Liver (tissue), 9 donors: ENCODE measurements around the gene C10orf143. TPM values are rescaled to one million over a fixed set of nuclear protein-coding genes. Genes with fewer than 3 reads are reported as not detected.

Experiments used
- DNase-seq: peaks from one replicate; pipeline ENCODE4 v3.0.0-alpha.2; 2017; ENCODE audit warnings: low spot score
- H3K27ac ChIP-seq, 2 donors: one replicate each; pipeline ENCODE4 v1.7.0; 2013; ENCODE audit warnings: inconsistent platforms in 2 of 2, low read length in 2 of 2, control low read depth in 1 of 2, low read depth in 1 of 2, mild to moderate bottlenecking in 1 of 2
- H3K27me3 ChIP-seq, 4 donors: one replicate each; pipeline versions ENCODE4 v1.6.1 to v1.7.0; 2013; ENCODE audit warnings: low read length in 3 of 4, inconsistent platforms in 1 of 4, mild to moderate bottlenecking in 1 of 4, moderate library complexity in 1 of 4; ENCODE audit not compliant: control insufficient read depth in 4 of 4, insufficient read depth in 4 of 4
- H3K36me3 ChIP-seq, 4 donors: one replicate each; pipeline versions ENCODE4 v1.6.1 to v1.7.0; 2013; ENCODE audit warnings: low read length in 3 of 4, mild to moderate bottlenecking in 3 of 4, low read depth in 1 of 4, moderate library complexity in 1 of 4; ENCODE audit not compliant: control insufficient read depth in 4 of 4, insufficient read depth in 3 of 4
- H3K4me1 ChIP-seq, 4 donors: one replicate each; pipeline versions ENCODE4 v1.6.1 to v1.7.0; 2013; ENCODE audit warnings: low read length in 3 of 4, mild to moderate bottlenecking in 3 of 4, moderate library complexity in 1 of 4; ENCODE audit not compliant: control insufficient read depth in 4 of 4, insufficient read depth in 4 of 4
- H3K4me3 ChIP-seq, 3 donors: one replicate each; pipeline versions ENCODE4 v1.6.1 to v1.7.0; 2013; ENCODE audit warnings: low read length in 3 of 3, control low read depth in 1 of 3, low read depth in 1 of 3, mild to moderate bottlenecking in 1 of 3
- H3K9ac ChIP-seq, 2 donors: one replicate each; pipeline ENCODE4 v1.7.0; 2013; ENCODE audit warnings: low read length in 2 of 2, mild to moderate bottlenecking in 2 of 2, moderate library complexity in 2 of 2, control low read depth in 1 of 2, low read depth in 1 of 2
- H3K9me3 ChIP-seq, 4 donors: one replicate each; pipeline versions ENCODE4 v1.6.1 to v1.7.0; 2013; ENCODE audit warnings: low read length in 3 of 4; ENCODE audit not compliant: control insufficient read depth in 4 of 4
- ATF3 ChIP-seq: IDR thresholded peaks from 2 replicates; pipeline ENCODE4 v1.6.1; 2016; ENCODE audit warnings: antibody characterized with exemption
- CTCF ChIP-seq: fragments of 150-350 bp; IDR thresholded peaks from 2 replicates; pipeline ENCODE4 v1.5.1; 2017; ENCODE audit warnings: improper control_type of control experiment, low read depth, low read length; ENCODE audit not compliant: missing input control
- EGR1 ChIP-seq, 2 donors: IDR thresholded peaks; 2 replicates each; pipeline ENCODE4 v1.6.1; 2016 to 2018; ENCODE audit warnings: antibody characterized with exemption in 2 of 2, low read depth in 2 of 2
- FOXA1 ChIP-seq: IDR thresholded peaks from 2 replicates; pipeline ENCODE4 v1.6.1; 2016; ENCODE audit warnings: antibody characterized with exemption
- FOXA2 ChIP-seq: IDR thresholded peaks from 2 replicates; pipeline ENCODE4 v1.6.1; 2016; ENCODE audit warnings: antibody characterized with exemption
- GABPA ChIP-seq, 2 donors: IDR thresholded peaks in 1 of 2; conservative IDR thresholded peaks in 1 of 2; 2 replicates each; pipeline ENCODE4 v1.6.1; 2016; ENCODE audit warnings: antibody characterized with exemption in 2 of 2, mild to moderate bottlenecking in 1 of 2, moderate library complexity in 1 of 2
- HNF4A ChIP-seq, 2 donors: conservative IDR thresholded peaks; 2 replicates each; pipeline ENCODE4 v1.6.1; 2016; ENCODE audit warnings: antibody characterized with exemption in 2 of 2, mild to moderate bottlenecking in 2 of 2
- HNF4G ChIP-seq: IDR thresholded peaks from 2 replicates; pipeline ENCODE4 v1.6.1; 2016; ENCODE audit warnings: antibody characterized with exemption
- JUND ChIP-seq, 2 donors: IDR thresholded peaks; 2 replicates each; pipeline ENCODE4 v1.6.1; 2016; ENCODE audit warnings: antibody characterized with exemption in 2 of 2
- MAX ChIP-seq: IDR thresholded peaks from 2 replicates; pipeline ENCODE4 v1.6.1; 2016; ENCODE audit warnings: antibody characterized with exemption
- NR2F2 ChIP-seq: IDR thresholded peaks from 2 replicates; pipeline ENCODE4 v1.6.1; 2016; ENCODE audit warnings: antibody characterized with exemption
- RAD21 ChIP-seq, 2 donors: IDR thresholded peaks; 2 replicates each; pipeline ENCODE4 v1.6.1; 2016; ENCODE audit warnings: antibody characterized with exemption in 2 of 2, mild to moderate bottlenecking in 2 of 2
- REST ChIP-seq: IDR thresholded peaks from 2 replicates; pipeline ENCODE4 v1.6.1; 2016; ENCODE audit warnings: antibody characterized with exemption, mild to moderate bottlenecking
- RXRA ChIP-seq, 2 donors: IDR thresholded peaks; 2 replicates each; pipeline ENCODE4 v1.6.1; 2017 to 2018; ENCODE audit warnings: antibody characterized with exemption in 2 of 2, mild to moderate bottlenecking in 1 of 2
- SP1 ChIP-seq: IDR thresholded peaks from 2 replicates; pipeline ENCODE4 v1.6.1; 2018; ENCODE audit warnings: antibody characterized with exemption, mild to moderate bottlenecking
- TAF1 ChIP-seq: conservative IDR thresholded peaks from 2 replicates; pipeline ENCODE4 v1.6.1; 2016; ENCODE audit warnings: antibody characterized with exemption, mild to moderate bottlenecking
- YY1 ChIP-seq: IDR thresholded peaks from 2 replicates; pipeline ENCODE4 v1.6.1; 2016; ENCODE audit warnings: antibody characterized with exemption, mild to moderate bottlenecking
- ZBTB33 ChIP-seq: IDR thresholded peaks from 2 replicates; pipeline ENCODE4 v1.6.1; 2016; ENCODE audit warnings: antibody characterized with exemption
- WGBS: extraction: QIAGEN DNeasy Blood & Tissue Kit; methylation state at CpG from one replicate; pipeline ENCODE4 v1.1.7; 2013; 5-methylcytosine and 5-hydroxymethylcytosine counted together
- polyA plus RNA-seq, 2 donors: library from polyadenylated mRNA; stranded (reverse) in 1 of 2; unstranded in 1 of 2; fragments of 200-250 nt in 1 of 2; fragments of >200 nt in 1 of 2; fragmentation: Nextera tagmentation in 1 of 2; extraction: Ambion mirVana in 1 of 2; gene quantifications; one replicate each; pipeline versions ENCODE4 v1.2.1 to v1.2.3, GENCODE V29; 2013 to 2015
- total RNA-seq, 2 donors: library from RNA; depleted of rRNA; stranded (reverse); fragments of >200 nt; gene quantifications; one replicate each; pipeline ENCODE4 v1.2.3, GENCODE V29; 2014
- donor health status: healthy.
- donor health status: healthy.
- donor health status: healthy.
- donor health status: healthy.
- donor health status: healthy.

C10orf143 gene
- total and polyA plus RNA-seq, 4 donors, result 0.14 to 2.7 (median 1.2) TPM

GRCh38 chr10:130136226-130137089 is 25.8 kb upstream of the C10orf143 start, which contains the start of gene GLRX3:
GLRX3 (plus strand) TSS chr10:130136391; CDS start chr10:130136421, 30 bp downstream.
- H3K27ac ChIP-seq, result peak within 1 kb of the TSS; percentile 86 to 94
- peaks cover 7 to 28% (median 21%) of the 10 kb centered on the region in 4 donors for H3K4me1 ChIP-seq
- no peaks in the 10 kb centered on the region for H3K27me3 ChIP-seq
- H3K36me3 ChIP-seq, result no peaks in the 10 kb centered on the region
- no peaks in the 10 kb centered on the region for H3K9me3 ChIP-seq
- TF ChIP-seq REST (no peak), ATF3 (no peak), GABPA (IDR thresholded peaks at IDR 0.05 in 1 of 2, conservative IDR thresholded peaks at IDR 0.05 in 1 of 2) (peak in 1 of 2 donors; percentile 70), EGR1 (IDR thresholded peaks at IDR 0.05; ENCODE audit: low read depth in 2 of 2) (peak; percentile 55), ZBTB33 (no peak), YY1 (peak; percentile 91), HNF4G (no peak), FOXA1 (no peak), HNF4A (conservative IDR thresholded peaks at IDR 0.05) (no peak), JUND (IDR thresholded peaks at IDR 0.05) (no peak), RAD21 (IDR thresholded peaks at IDR 0.05) (no peak), SP1 (peak; percentile 44), CTCF (no peak), TAF1 (no peak), FOXA2 (no peak), MAX (no peak), RXRA (IDR thresholded peaks at IDR 0.05) (no peak), NR2F2 (no peak)
- H3K4me3 ChIP-seq, result peak within 1 kb of the TSS; percentile 88 to 99 (median 94)
- WGBS, result under 1% methylated on average over 96 of the region's 96 CpGs
- peak; percentile 87 for DNase-seq
- H3K9ac ChIP-seq, result peak within 1 kb of the TSS; percentile 53 to 82
